HG03342 (cell line): ENCODE results near the gene SMOC2.
"Not testable (repeated sequence)": the region's sequence is repeated elsewhere in the genome, so short reads cannot be mapped to it uniquely, and the experiment has no call there.

ENCODE experiments used
- ATAC-seq: cut with Tn5 transposase; IDR thresholded peaks from one replicate; pipeline ENCODE4 v1.9.1; 2021; ENCODE audit warnings: mild to moderate bottlenecking, moderate library complexity; ENCODE audit not compliant: unreplicated experiment

Gene SMOC2

DNA sequence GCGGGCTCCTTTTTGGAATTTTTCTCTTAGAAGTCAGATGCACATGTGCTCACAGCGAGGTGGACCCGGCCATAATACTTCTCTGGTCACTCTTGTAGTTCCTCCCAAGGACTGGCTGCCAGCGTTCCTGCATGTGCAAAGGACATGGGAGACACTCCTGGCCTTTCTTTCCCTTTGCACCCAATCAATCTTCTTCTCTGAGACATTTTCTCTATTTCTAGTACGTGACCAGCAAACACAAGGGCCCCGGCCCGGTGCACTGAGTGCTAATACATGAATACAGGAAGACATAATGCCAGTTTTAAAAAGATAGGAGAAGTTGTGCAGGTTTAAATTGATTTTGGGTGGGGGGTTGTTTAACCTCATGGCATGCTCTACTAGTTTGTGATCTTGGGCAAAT is 233.6 kb downstream of the SMOC2 start:
- no peak for ATAC-seq

DNA sequence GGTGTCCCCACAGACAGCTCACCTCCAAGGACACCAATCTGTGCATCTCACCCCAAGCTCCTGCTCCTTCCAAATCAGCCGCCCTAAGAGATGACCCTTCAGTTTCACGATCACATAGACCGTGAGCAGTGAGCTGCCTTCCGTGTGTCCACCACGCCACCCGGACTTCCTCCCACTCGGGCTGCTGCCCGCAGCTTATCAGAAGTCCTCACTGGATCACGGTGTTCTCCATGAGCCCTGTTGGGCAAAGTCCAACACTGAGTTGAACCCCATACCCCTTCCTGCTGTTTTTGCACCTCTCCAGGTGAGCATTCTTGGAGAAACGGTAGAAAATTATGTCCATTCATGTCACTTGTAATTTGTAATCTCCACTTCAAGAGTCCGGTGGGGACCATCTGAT is 234.4 kb downstream of the SMOC2 start:
- no peak for ATAC-seq

DNA sequence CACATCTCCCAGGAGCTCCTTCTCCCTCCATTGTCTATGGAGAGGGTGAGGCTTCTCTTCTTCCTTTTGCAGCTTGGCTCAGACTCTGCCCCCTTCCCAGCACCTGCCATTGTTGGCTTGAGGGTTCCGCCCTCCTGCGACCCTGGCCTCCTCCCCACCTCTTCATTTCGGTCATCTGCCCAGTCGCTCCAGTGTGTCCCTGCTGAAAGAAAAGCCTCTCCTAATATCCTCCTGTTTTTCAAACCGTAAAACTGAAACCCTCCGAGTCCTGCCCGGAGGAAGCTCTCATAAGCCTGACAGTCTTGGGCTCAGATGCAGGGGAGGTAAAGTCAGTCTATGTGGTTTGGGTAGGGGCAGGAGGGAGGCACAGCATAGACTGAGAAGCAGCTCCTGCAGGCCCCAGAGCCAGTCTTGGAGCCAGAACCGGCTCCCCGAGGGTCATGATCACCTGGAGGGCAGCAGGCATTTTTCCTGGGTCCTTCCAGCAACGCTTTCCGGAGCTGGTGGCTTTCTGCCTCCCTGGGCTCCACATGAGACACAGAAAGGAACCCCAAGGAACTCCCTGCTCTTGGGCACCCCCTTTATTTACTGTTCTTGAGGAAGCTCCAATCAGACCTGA is 235.1 kb downstream of the SMOC2 start:
- no peak for ATAC-seq

DNA sequence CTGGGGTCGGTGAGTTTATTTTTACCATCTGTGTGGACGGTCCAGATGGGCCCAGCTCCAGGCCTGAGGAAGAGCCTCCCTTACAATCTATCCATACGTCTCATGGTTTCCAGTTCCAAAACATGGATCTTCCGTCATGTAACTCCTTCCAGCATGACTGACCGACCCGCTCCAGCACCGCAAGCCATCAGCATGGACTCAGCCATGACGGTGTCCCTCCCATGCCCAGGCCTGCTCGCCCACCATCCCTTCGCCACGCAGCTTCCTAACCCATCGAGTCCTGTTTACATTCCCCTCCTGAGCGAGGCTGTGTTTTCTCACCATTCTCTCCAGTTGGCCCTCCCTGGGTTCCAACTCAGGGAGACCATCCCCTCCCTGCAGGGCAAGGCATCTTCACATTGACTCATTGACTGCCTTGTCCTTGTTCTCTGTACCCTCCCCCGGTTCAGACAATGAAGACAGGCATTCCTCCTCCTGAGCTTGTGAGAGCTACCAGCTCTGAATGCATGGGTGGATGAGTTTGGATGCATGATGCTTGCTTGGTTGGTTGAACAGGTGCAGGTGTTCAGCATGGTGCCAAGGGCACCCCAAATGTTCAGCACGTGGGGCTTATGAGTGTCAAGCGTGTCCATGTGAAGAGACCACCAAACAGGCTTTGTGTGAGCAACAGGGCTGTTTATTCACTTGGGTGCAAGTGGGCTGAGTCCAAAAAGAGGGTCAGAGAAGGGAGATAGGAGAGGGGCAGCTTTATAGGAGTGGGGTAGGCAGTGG is 235.8 kb downstream of the SMOC2 start:
- ATAC-seq, result no peak

DNA sequence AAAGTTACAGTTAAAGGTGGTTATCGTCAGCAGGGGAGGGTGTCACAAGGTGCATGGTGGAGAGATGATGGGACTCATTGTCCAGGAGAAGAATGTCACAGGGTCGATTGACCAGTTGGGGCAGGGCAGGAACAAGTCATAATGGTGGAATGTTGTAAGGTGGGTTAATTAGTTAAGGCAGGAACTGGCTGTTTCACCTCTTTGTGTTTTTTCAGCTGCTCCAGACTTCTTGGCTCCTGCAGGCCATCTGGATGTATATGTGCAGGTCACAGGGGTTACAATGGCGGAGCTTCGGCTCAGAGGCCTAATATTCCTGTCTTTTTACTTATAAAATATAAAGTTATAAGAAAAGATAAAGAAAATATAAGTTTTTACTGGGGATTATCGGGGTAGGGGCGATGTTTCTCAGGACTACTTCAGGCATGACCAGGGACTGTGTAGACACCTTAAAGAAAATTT is 236.4 kb downstream of the SMOC2 start:
- ATAC-seq, result not testable (repeated sequence)

DNA sequence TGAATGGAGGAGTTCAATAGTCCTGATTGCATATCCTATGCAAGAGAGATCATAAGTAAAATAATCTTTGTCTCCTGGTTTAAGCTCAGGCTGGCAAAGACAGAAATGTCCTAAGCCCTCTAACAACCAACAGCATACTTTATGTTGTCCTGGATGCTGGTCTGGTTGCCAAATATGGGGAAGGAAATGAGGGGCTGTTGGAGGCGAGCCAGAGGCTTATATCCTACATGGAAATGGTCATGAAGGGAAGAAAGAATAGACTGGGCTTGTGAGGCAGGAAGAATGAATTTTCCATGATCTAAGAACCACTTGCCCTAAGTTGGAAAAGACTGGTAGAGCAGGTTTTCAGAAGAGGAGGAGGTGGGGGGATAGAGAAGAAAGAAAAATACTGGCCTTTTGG is 237.1 kb downstream of the SMOC2 start:
- no peak for ATAC-seq

DNA sequence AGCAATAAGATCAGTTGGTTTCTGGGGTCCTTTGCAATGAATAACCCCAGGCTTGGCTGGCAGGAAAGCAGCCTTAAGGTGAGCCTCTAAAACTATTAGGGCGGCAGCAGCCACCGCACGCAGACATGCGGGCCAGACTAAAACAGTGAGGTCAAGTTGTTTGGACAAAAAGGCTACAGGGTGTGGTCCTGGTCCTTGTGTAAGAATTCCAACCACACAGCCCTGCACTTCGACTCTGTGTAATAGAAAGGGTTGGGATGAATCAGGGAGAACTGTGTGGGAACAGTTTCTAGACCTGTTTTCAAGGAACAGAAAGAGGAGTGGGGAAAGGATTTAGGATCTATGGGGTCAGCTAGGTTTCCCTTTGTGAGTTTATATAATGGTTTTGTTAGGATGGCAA is 237.6 kb downstream of the SMOC2 start:
- no peak for ATAC-seq

DNA sequence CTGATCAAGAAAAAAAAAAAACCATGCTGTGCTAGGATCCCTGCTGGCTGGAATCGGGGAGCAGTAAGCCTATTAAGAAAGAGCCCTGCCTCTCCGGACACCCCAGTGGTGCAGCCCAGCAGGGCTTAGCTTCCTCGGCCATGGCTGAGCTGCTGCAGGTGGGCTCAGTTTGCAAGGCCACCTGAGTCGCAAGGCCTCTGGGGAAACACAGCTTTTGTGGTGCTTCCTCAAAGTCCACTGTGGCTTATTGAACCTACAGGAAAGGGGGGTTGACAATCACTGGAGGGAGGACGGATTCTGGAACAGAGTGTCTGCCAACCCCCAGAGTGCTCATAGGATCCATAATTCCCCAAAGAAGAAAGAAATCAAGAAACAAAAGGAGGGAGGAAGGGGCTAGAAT is 240.8 kb downstream of the SMOC2 start:
- ATAC-seq, result no peak

DNA sequence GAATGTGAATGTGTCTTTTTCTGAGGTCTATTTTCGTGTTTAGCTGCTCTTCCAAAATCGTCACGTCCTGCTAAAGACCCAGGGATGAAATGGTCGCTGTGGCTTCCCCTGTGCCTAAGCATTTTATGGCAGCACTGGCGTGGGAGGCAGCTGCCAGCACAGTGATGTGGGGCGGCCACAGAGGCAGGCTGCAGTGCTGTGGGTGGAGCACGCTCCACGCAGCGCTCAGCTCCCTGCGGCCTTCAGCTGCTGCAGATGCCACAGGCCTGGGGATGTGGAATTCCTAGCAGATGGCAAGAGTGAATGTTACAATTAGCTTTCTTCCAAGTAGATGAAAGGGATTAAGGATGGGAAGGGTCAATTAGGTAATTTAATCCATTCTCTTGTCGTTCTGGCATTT is 242.6 kb downstream of the SMOC2 start:
- ATAC-seq, result no peak

DNA sequence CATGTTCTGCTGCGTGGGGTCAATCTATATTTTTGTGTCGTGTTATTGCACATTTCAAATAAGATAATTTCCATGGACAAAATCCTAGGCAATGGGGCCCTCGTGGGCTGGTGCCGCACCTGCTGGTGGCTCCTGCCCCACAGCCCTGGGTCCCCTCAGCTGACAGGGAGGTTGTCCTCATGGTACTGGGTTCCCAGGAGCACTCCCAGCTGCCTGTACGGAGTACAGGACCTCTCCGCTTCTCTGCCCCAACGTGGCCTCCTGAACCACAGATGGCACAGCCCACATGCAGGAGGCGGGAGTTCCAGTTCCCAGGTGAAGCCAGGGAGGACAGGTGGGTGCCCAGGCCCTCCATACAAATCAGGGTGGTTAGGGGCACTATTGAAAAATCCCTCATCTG is 243.5 kb downstream of the SMOC2 start:
- ATAC-seq, result no peak

DNA sequence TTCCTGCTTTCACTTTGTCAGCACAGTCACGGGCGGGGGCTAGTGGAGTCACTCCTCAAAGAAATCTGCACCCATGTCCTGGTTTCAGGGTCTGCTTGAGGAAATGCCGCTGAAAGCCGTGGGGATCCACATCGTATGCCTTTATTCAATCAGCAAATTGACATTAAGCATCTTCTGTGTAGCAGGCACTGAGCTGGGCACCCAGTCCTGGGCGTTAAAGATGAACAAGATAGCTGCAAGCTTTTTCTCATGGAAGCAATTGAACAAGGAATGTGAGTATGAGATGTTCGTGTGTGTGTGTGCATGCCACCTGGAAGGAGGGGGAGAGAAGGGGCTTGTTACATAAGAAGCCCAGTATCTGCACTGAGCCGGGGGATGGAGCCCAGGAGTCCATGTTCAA is 243.9 kb downstream of the SMOC2 start:
- no peak for ATAC-seq

DNA sequence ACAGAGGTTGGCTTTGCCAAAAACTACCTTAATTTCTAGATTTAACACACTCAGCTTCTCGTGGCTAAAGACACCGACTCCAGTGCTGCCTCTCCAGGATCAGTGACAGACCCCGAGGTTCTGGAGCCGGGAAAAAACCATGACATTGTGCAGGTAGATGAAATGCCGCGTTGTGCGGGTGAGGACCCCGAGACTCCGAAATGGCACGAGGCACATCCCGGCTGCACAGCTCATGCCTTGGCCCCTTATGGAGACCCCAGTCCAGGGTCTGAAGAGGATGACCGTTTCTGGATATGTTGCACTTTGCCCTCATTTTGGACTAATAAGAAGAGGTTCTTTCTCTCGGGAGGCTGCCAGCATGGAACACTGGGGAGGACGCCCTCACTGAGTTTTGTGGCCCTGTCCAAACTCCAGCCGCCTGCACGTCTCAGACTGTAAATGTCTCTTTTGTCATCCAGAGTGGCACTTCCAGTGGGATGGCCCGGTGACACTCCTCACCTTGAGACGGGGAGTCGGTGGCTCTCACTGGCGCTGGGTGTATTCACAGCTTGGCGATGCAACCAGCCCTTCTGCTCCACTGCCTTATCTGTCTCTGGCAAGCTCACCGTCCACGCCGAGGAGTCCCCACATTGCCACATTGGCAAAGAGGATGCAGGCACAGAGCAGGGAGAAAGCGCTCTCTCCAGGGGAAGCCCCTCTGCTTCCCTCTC is 245.2 kb downstream of the SMOC2 start:
- no peak for ATAC-seq

DNA sequence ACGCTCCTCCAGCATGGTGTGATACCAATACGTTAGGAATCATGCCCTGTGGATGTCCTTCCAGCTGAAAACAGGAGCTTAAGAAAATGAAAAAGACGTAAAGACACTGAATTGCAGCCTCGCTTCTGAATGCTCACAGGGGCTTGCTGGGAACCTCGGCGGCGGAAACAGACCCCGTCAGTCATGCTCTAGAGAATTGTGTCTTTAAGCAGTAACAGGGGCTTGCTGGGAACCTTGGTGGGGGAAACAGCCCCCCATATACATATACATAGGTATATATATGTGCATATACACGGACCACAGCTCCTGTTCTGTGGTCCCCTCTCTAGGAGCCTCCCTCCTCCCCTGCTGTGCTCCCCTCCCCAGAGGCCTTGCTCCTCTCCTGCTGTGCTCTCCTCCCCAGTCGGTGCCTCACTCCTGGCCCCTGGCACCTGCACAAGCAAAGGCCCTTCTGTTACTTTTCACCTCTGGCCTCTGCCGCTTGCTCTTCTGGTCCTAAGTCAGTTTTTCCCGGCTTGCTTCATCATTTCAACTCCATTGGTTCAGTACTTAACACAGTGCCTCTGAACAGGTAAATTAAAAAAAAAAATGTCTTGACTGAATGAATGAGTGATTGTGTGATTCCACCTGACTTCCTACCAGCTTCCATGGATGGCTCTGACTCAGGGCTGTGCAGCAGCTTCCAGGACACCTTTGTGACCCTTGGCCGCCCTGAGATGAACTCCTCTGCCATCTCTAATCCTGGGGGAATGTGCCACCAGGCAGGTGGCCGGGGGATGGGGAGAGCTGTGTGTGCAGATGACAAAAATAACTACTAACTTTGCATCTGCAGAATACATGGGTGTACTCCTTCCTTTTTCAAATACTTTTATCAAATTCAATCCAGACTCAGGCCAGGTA is 246.1 kb downstream of the SMOC2 start:
- no peak for ATAC-seq

DNA sequence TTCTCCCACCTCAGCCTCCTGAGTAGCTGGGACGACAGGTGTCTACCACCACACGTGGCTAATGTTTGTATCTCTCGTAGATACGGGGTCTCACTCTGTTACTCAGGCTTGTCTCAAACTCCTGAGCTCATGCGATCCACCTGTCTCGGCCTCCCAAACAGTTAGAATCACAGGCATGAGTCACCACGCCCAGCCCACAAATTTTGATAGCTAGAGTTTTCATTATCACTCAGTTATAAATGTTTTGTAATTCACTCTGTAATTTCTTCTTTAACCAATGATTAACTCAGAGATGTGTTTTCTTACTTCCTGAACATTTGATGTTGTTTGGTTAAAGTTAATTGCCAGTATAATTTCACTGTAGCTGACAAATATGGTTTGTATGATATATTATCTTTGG is 249.3 kb downstream of the SMOC2 start:
- no peak for ATAC-seq

DNA sequence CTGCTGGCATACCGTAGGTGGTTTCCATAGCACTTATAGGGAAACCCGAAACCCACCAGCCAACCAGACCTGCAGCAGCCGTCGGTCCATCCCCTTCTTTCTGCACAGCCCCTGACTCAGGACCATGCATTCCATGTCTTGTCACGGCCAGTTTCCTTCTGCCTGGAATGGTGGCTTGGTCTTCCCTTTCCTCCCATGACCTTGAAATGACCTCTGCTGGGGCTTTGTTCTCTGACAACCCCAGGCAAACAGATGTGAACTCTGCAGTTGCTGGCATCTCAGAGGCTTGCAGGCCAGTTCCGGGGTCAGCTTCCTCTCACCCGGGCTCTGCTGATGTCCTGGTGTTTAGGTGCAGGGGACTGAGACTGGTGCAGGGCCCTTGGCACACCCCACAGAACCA is 250.8 kb downstream of the SMOC2 start:
- ATAC-seq, result no peak

DNA sequence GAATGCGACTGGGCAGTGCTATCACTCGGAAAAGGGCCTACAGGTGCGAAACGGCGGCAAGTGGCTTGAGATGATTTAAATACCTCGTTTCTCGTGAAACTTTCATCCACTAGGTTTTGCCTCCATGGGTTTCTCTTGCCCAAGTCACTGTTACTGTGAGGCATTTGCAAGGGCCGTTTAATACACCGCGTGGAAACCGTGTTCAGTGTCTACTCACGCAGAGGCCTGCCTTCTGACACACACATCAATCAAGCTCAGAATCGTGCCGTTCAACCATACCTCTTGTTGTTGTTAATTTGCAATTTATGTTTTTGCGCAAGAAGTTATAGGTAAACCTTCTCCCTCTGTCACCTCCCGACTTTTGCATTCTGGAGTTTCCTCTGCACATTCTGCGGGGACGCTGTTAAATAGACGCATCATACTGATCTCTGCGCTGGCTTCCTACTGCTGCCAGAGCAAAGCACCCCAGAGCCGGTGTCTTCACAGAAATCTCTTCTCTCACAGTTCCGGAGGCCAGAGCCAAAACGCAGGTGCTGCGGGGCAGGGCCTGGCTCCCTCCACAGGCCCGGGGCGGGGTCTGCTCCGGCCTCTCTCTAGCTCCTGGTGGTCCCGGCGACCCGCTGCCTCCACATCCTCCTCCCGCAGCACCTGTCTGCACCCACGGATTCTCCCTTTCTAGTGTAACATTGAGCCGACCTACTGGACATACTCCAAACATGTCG is 251.4 kb downstream of the SMOC2 start:
- no peak for ATAC-seq

DNA sequence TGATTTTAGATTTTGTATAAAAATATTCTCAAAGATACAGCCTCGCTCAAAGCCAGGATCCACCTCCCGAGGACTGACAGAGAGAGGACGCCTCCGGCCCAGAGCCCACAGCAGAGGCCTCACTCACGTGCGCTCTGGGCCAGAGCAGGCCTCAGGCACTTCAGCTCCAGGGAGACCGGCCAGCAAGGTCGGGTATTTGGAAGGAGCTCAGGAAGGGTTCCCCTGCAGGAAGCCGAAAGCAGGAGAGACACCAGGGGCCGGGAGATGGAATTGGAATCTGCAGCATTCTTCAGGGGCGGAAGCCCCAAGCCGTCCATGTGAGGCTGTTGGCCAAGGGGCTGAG is 251.9 kb downstream of the SMOC2 start:
- not testable (repeated sequence) for ATAC-seq

DNA sequence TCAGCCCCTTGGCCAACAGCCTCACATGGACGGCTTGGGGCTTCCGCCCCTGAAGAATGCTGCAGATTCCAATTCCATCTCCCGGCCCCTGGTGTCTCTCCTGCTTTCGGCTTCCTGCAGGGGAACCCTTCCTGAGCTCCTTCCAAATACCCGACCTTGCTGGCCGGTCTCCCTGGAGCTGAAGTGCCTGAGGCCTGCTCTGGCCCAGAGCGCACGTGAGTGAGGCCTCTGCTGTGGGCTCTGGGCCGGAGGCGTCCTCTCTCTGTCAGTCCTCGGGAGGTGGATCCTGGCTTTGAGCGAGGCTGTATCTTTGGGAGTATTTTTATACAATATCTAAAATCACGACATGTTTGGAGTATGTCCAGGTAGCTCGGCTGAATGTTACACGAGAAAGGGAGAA is 253.8 kb downstream of the SMOC2 start:
- ATAC-seq, result not testable (repeated sequence)

DNA sequence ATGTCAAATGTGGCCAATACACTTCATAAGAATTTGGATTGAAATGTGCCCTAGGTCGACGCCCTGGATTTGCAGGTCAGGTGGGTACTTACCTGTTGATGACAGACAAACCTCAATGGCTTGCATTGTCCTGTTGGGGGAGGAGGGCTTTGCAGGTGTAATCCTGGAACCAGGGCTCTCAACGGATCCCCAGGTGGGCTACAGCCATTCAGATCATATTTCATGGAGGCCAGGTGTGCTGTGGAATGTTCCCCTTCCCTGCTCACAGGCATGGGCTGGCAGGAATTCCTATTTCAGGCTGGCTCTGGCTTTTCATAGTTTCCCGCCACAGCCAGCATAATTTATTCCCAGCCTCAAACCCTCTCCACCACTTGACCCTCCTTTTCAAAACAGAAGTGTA is 254.7 kb downstream of the SMOC2 start:
- ATAC-seq, result no peak

DNA sequence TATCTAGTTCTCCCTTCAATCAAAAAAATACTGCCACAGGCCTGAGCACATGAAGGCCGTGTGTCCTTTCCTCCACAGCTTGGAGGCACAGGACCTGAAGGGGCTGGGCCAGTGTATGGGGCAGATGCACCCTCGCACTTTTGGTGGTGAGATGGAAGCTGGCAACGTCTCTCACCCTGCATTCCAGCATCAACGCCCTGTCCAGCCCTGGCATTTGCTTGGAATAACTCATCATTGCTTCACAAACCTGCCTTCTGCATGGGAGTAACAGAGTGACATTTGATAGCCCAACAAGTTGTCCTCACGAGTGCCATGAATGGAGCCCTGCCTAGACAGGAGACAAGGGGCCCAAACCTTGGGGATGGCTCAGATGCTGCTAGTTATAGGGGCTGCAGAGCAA is 257.9 kb downstream of the SMOC2 start:
- ATAC-seq, result no peak
